IMR-90 (cell line): Measurements from ENCODE around the gene CRYBB1.

ENCODE experiments used
- BHLHE40 ChIP-seq: fragments of 150-350 bp; IDR thresholded peaks from 2 replicates; pipeline ENCODE4 v1.6.1; 2016; ENCODE audit warnings: mild to moderate bottlenecking, low read depth, low read length
- CEBPB ChIP-seq: IDR thresholded peaks from 2 replicates; pipeline ENCODE4 v1.6.1; 2012; ENCODE audit warnings: low read depth, low read length, improper control_type of control experiment
- CHD1 ChIP-seq: IDR thresholded peaks from 2 replicates; pipeline ENCODE4 v1.6.1; 2012; ENCODE audit warnings: low read depth, low read length, improper control_type of control experiment
- CTCF ChIP-seq: conservative IDR thresholded peaks from 2 replicates; pipeline ENCODE4 v1.5.1; 2012; ENCODE audit warnings: mild to moderate bottlenecking, low read depth, low read length, improper control_type of control experiment
- MAFK ChIP-seq: IDR thresholded peaks from 2 replicates; pipeline ENCODE4 v1.6.1; 2012; ENCODE audit warnings: low read depth, low read length, improper control_type of control experiment
- MAZ ChIP-seq: IDR thresholded peaks from 2 replicates; pipeline ENCODE4 v1.6.1; 2012; ENCODE audit warnings: low read depth, mild to moderate bottlenecking, low read length, improper control_type of control experiment, moderate library complexity, borderline replicate concordance
- MXI1 ChIP-seq: IDR thresholded peaks from 2 replicates; pipeline ENCODE4 v1.6.1; 2012; ENCODE audit warnings: low read depth, mild to moderate bottlenecking, low read length, moderate library complexity, borderline replicate concordance
- NFE2L2 ChIP-seq: fragments of 150-350 bp; IDR thresholded peaks from 2 replicates; pipeline ENCODE4 v1.6.1; 2016; ENCODE audit warnings: low read depth, mild to moderate bottlenecking, low read length
- POLR2A ChIP-seq: IDR thresholded peaks from 2 replicates; pipeline ENCODE4 v1.6.1; 2012; ENCODE audit warnings: mild to moderate bottlenecking, low read depth, low read length
- RAD21 ChIP-seq: IDR thresholded peaks from 2 replicates; pipeline ENCODE4 v1.6.1; 2012; ENCODE audit warnings: low read length, improper control_type of control experiment
- RCOR1 ChIP-seq: IDR thresholded peaks from 2 replicates; pipeline ENCODE4 v1.6.1; 2012; ENCODE audit warnings: mild to moderate bottlenecking, low read length, improper control_type of control experiment; ENCODE audit not compliant: insufficient replicate concordance
- RFX5 ChIP-seq: IDR thresholded peaks from 2 replicates; pipeline ENCODE4 v1.8.0; 2012; ENCODE audit warnings: low read depth, mild to moderate bottlenecking, low read length, moderate library complexity
- TF ChIP-seq, protein P1 (sequence below): fragments of 150-350 bp; IDR thresholded peaks from 2 replicates; pipeline ENCODE4 v1.6.1; 2017; ENCODE audit warnings: mild to moderate bottlenecking, antibody characterized with exemption, low read length, low read depth
- TF ChIP-seq, protein P2 (sequence below): fragments of 150-350 bp; IDR thresholded peaks from 2 replicates; pipeline ENCODE4 v1.6.1; 2016; ENCODE audit warnings: low read depth, mild to moderate bottlenecking, low read length, moderate library complexity, borderline replicate concordance

DNA sequence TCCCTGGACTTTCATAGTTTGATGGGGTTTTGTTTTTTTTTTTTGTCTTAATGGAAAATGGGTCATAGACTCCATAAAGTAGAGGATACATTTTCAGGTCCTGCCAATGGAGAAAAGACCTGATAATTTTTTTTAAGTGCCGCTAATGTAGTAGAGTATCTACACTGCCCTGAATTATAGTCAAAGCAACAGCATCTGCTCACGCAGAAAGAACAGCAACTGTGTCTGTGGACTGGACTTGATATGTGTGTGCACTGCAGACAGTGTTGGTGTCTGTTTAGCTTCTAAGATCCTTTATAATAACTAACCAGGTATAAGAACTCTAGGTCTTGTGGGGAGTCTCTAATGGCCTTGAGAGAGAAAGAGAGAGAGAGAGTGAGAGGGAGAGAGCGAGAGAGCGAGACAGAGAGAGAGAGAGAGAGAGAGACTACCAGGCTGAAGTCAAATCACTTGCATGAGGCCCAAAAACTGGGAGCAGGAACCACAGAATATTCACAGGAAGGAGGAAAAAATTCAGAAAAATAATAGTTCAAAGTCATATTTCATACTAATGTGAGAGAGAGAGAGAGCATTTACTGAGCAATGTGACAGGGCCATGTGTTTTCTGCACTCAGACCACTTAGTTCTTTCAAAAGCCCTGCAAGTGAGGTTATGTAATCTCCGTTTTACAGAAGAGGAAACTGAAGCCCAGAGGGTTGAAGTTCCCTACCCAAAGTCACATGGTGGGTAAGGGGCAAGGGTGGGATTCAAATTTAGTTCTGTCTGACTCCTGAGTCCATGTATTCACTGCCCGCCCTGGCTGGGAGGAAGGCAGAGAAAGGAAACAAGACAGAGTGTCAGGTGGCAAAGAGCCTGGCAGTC, 30.9 kb upstream of the CRYBB1 start:
- TF ChIP-seq CTCF (no peak), RAD21 (no peak), RCOR1 (no peak), MXI1 (no peak), CEBPB (no peak), BHLHE40 (no peak), POLR2A (no peak), MAZ (no peak), RFX5 (no peak), CHD1 (no peak), MAFK (no peak), NFE2L2 (no peak)
- TF ChIP-seq, protein P1, sequence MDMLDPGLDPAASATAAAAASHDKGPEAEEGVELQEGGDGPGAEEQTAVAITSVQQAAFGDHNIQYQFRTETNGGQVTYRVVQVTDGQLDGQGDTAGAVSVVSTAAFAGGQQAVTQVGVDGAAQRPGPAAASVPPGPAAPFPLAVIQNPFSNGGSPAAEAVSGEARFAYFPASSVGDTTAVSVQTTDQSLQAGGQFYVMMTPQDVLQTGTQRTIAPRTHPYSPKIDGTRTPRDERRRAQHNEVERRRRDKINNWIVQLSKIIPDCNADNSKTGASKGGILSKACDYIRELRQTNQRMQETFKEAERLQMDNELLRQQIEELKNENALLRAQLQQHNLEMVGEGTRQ, result no peak
- TF ChIP-seq, protein P2, sequence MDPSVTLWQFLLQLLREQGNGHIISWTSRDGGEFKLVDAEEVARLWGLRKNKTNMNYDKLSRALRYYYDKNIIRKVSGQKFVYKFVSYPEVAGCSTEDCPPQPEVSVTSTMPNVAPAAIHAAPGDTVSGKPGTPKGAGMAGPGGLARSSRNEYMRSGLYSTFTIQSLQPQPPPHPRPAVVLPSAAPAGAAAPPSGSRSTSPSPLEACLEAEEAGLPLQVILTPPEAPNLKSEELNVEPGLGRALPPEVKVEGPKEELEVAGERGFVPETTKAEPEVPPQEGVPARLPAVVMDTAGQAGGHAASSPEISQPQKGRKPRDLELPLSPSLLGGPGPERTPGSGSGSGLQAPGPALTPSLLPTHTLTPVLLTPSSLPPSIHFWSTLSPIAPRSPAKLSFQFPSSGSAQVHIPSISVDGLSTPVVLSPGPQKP, result no peak
